ENCODE results near the gene CSNK1D. TPM values are rescaled to one million over a fixed set of nuclear protein-coding genes. Genes with fewer than 3 reads are reported as not detected.

The CSNK1D gene
- polyA plus RNA-seq, 1 donor, result 125 TPM

DNA sequence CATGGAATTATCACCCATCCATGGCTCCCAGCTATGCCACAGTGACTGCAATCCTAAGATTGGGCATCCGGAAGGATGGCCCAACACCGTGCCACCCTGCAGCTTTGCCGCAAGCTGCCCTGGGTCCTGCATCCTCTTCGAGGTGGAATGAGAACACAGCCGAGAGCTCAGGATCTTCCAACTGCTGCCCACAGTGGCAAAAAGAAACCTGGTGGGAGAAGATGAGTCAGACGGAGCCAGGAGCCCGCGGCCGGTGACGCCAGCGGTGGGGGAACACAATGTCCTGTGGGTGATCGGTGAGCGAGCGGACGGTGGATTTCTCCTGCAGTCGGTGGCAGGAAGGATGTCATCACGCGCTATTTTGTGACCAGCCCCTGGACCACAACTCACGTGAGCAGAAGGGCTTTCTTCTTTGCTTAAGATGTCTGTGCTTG, 23.8 kb upstream of the CSNK1D start:
- no peak for DNase-seq

DNA sequence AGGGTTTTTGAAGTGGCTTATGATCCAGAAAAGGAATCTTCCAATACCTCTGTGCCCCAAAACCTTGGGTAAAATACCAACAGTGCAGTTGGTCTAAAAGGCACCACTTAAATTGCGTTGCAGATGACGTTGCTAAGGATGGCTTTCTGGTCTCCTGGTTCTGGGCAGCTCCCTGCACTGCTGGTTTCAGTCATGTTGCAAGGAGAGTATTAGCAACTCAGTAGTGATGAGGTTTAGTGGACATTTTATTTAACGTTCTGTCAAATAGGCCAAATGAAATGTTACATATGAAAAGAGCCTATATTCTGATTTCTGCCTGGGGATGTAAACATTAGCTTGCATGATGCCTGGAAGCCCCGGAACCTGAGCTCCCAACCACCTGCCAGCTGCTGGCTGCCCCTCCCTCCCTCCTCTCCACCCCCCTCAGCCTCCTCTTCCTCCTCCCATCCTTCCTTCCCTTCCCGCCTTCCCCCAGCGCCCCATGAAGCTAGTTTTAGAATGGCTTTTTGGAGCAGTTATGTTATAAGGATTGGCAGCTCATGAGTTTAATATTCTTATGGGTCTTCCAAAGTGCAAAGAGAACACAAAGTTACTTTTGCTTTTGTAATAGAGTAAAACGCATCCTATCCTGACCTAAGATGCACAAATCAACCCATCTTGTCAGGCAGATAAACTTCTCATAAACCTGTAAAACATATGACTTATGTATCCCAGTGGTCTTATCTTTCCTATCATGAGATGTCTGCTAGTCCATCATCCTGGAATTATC, 23.2 kb upstream of the CSNK1D start:
- DNase-seq, result no peak

DNA sequence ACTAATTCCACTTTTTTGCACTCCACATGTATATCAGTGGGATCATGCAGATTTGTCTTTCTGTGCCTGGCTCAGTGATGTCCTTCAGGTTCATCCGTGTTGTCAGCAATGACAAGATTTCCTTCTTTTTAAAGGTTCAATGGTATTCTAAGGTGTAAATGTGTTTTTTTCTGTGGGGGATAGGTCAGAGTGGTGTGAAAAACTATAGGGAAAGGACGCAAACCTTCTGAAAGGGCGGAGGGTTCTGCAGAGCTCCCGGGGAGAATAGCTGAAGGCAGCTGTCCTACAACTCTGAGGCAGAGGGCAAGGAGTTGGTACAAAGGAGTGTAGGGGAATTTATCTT, 21.9 kb upstream of the CSNK1D start:
- no peak for DNase-seq

DNA sequence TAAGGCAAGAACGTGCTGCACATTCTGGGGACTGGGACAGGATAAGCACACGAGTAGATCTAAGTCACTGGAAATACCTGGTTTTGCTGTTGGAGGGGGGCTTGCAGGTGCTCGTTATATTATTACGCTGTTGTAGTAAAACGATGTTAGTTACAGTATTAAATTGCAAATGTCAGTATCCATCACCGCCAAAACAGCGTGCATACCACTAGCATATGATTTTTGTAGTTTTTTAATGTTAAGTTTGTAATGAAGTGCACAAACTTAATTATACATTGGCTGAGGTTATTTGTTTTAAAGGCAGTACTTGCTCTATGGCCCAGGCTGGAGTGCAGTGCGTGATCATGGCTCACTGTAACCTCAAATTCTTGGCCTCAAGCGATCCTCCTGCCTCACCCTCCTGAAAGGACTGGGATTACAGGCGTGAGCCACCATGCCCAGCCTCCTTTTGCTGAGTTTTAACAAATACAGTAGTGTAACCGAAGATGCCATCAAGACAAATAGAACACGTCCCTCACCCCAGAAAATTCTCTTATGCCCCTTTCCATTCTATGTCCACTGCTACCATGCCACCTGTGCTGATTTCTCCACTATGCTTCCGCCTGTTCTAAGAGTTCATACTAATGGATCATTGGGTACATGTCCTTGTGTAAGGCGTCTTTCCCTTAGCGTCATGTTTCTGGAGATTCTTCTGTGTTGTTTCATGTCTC, 20.7 kb upstream of the CSNK1D start:
- DNase-seq, result no peak

DNA sequence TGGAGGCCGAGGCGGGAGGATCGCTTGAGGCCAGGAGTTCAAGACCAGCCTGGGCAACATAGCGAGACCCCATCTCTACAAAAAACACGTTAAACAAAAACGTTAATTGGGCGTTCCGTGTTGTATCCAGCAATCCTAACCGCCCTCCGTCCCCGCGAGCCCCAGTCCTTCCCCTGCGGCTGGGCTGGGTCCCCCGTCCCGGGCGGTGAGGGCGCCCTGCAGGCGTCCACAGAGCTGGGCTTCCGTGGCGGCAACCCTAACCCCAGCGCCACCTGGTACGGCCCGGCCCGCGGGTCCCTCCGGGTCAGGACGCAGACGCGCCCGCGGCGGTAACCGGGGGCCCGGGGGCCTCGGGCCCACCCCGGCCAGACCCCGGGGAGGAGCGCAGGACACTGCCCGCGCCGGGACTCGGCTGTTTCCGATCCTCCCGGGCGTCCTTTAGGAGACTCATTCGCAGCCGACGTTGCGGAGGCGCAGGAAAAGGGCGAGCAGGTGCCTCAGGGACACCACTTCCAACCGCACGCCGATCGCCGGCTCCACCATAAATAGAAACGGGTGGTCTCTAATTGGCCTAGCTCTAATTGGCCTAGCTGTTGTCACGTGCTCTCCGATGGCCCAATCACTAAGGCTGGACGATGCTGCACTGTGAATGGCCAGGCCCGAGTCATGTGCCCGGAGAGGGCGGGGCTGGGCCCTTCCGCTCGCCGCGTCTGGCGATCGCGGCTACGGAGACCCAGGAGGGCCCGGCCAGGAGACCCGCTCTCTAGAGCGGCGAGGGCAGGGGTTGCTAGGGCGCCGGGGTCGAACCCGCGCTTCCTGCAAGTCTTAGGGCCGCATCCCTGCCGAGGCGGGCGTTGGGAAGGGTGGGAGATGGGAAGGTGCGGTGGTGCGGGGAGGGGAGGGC, 19.0 kb upstream of the CSNK1D start:
- peak; percentile 97 for DNase-seq

DNA sequence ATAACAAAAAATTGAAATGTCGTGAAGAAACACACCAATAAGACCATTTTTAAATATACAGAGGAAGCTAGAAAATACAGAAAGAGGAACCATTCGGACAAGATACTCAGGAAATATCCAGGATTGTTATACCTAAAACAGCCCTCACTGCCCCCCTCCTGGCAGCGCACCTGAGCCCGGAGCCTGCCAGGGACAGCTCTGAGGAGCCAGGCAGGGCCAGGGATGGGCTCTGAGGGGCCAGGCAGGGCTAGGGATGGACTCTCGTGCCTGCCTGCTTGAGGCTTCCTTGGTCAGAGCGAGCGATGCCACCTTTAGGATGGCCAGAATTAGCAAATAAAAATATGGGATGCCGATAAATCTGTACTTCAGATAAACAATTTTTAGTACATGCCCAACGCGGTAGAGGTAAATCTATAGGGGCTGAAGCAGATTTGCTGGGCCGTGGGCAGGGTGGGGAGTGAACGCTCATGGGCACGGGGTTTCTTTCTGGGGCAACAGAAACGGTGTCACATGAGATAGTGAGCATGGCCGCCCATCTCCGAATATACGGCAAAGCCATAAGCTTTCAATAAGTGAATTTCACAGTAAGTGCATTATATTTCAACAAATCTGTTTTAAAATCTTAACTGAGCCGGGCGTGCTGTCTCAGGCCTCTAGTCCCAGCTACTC, 18.2 kb upstream of the CSNK1D start:
- DNase-seq, result no peak

DNA sequence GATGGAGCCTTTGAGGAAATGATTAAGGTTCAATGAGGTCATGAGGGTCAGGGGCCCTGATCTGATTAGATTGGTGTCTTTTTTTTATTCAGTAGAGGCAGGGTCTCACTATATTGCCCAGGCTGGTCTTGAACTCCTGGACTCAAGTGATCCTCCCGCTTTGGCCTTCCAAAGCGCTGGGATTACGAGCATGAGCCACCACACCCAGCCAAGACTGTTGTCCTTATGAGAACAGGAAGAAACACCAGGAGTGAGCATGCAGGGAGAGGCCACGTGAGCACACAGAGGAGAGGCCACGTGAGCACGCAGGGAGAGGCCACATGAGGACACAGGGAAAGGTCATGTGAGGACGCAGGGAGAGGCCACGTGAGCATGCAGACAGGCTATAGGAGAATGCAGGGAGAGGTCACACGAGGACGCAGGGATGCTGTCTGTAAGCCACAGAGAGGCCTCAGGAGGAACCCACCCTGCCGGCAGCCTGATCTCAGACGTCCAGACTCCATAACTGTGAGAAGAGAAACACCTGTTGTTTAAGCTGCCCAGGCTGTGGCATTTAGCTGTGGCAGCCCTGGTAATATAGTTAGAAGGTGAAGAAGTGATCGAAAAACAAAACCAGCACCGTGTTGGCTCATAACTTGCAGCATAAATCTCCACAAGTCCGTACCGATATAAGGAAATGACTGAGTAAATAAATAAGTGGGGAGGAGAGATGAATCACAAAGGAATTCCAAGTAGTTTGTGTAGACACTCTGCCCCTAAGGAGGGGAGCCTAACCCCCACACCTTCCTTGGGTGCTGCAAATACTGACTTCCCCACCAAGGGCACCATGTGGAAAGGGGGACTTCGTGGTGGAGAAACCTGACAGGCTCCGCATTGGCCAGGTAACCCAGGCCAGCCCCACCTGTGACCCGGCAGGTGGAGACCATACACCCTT, 14.6 kb upstream of the CSNK1D start:
- no peak for DNase-seq

DNA sequence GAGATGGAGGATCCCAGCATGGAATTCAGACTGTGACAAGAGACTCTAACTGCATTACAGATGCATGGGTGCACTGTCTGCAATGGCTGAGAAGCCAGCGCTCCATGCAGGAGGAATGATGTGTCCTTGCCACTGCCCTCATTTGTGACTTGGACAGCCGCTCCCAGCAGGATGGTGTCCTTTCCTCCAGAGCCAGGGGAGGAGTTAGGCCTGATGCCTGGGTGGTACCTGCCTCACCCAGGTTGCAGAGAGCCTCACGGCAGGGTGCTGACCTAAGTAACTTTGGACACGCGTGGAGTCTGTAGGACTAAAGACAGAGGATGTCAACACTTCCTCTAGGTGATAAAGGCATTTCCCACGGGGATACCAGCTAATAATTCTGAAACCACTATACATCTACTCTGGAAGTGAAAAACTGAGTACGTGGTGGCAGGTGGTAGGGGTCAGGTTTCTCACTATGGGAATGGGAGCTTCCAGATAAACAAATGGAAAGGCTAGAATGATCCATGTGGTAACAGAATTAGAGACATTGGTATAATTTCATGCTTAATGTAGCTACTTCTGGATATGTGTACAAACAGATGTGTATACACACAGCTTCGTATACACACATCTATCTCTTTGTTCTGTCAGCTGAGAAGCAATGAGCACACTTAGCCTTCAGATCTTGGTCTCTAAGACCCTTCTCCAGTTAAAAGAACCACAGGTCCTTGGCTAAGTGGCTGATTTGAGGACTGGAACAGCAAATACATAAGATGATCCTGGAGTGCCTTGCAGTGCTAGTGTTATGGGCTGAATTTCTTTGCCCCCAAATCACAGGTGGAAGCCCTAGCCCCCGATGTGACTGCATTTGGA, 13.7 kb upstream of the CSNK1D start:
- DNase-seq, result no peak

DNA sequence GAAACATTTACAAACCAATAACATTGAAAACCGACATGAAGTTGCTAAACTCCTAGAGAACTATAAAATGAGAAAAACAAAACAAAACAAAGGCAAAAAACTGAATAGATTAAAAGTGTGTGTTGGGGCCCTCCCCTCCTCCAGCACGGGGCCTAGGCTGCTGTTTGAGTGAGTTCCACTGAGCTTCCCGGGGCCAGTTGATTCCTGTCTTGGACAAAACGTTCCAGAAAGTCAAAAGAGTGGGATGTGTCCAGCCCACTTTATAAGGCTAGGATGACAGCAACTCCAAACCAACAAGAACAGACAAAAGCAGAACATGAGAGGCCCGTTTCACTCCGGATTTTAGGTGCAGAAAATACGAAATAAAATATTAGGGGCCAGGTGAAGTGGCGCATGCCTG, 11.6 kb upstream of the CSNK1D start:
- no peak for DNase-seq

DNA sequence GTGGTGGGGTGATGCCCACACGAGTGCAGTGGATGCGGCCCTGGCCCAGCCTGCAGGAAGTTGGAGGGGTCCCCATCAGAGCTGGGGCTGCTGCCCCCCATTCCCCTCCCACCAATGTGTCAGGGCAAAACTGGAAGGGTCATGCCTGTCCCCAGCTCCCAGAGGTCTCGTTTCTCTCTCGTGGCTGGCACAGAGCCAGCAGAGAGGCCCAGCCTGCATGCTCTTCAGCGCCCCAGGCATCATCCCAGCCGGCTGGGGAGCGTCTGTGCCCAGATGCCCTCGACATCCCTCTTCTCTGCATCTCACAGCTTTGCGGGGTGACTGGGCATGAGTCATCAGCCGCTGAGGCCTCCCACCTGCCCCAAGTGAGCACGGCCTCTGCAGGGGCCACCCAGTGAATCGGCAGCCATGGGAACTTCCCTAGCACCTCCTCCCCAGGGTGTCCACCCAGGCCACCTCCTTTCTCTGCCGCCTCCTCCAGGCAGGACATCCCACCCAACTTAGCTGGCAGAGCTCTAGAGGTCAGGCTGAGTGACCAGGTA, 9.8 kb upstream of the CSNK1D start:
- no peak for DNase-seq

DNA sequence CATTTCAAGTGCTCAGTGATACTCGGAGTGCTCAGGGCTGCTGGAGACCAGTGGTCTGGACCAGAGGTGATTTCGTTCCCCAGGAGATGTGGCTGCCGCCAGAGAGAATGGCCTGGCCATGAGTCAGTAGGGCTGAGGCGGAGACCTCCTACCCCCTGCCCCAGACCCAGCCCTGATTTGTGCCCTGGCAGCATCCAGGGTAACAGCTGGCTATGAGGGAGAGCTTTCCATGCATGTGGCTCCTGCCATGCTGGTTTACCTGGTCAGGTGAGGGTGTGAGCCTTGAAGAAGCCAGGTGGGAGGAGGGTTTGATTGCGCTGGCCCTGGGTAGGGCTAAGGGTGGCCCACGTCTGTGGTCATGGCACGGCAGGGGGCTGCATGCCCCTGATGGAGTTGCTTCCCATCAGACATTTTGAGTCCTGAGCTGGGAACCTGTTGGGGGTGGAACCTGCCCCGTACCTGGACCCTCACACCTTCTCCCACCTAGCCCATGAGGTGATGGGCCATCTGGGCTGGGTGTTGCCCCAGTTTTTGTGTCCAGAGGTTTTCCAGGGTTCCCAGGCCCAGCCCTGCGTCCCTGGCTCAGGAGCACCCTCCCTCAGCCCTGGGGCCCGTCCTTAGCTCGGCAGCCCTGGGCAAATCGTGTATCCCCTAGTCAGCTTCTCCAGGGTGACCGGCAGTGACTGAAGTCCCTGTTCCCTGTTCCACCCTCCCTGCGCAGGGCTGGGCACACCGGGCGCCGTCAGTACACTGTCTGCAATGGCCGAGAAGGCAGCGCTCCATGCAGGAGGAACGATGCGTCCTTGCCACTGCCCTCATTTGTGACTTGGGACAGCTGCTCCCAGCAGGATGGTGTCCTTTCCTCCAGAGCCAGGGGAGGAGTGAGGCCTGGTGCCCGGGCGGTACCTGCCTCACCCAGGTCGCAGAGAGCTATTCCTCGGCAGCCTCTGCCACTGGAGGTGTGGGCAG, 9.0 kb upstream of the CSNK1D start:
- no peak for DNase-seq

DNA sequence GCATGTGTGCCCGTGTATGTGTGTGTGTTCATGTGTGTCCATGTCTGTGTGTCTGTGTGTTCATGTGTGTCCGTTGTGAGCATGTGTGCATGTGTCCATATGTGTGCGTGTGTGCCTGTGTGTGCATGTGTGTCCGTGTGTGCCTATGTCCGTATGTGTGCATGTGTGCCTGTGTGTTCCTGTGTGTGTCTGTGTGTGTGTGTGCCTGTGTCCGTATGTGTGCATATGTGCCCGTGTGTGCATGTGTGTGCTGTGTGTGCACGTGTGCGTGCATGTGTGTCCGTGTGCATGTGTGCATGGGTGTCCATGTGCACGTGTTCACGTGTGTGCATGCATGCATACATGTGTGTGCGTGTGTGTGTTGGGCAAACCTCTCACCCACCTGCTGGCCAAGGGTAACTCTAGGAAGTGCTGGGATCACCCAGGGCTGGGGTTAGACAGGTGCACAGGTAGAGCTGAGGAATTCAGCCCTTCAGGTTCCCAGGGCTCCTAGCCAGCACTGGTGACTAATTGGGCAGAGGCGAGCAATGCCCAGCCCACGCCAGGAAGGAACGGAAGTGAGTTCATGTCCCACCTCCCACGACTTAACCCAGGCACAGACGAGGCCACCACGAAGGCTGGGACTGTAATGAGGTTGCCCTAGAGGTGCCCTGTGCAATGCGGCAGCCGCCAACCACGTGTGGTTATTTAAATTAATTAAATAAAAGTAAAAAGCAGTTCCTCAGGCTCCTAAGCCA, 8.2 kb upstream of the CSNK1D start:
- no peak for DNase-seq

DNA sequence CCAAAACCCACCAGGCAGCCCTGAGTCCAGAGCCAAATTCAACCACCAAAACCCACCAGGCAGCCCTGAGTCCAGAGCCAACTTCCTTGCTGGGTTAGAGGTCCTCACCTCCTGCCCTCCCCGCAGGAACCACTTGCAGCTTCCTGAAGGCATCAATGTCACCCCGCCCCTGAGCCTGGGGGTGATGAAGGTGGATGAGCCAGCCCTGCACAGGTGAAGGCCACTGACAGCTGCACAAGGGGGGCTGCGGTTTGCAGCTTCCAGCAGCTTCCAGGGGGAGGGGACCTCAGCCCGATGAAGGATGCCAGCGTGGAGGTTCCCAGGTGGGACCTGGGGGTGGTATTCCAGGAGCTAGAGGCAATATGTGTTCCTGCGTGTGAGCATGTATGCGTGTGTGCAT, 7.6 kb upstream of the CSNK1D start:
- no peak for DNase-seq

DNA sequence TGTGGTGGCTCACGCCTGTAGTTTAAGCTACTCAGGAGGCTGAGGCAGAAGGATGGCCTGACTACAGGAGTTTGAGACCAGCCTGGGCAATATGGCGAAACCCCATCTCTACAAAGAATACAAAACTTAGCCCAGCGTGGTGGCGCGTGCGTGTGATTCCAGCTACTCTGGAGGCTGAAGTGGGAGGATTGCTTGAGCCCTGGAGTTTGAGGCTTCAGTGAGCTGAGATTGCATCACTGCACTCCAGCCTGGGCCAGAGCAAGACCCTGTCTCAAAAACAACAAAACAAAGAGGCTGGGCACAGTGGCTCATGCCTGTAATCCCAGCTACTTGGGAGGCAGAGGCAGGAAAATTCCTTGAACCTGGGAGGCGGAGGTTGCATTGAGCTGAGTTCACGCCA, 7.0 kb upstream of the CSNK1D start:
- DNase-seq, result no peak

DNA sequence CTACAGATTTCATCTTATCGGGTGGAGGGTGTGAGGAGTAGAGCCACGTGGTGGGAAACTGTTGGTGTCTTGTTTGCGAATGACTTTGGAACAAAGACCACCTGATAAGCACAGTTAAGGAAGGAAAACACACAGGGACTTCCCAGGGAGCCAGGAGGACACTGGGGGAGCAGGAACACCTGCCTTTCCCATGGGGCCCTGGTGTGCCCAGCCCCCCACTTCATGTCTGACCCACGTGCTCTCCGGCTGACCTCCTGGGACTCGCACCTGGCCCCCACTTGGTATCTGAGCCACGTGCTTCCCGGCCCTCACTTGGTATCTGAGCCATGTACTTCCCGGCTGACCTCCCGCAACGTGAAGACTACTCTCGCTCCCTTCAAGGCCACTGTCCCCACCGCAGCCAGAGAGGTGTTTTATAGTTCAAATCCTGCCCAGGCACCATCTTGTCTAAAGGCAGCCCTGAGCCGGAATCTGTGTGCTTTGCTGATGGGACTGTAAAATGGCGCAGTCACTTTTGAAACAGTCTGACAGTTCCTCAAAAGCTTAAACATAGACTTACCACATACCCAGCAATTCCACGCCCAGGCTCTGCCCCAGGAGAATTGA, 5.4 kb upstream of the CSNK1D start:
- DNase-seq, result no peak

DNA sequence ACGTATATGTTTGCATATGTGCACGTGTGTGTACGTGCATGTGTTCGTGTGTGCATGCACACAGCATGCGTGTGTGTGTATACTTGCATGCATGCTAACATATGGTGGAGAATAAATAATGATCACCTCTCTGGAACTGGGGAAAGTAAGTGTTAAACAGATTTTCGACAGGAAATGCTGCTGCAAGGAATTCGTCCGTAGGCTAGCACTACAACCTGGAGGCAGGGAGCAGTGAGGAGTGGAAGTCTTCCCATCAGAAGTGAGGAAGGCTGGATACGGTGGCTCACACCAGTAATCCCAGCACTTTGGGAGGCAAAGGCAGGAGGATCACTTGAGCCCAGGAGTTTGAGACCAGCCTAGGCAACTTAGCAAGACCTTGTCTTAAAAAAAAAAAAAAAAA, 4.8 kb upstream of the CSNK1D start:
- no peak for DNase-seq

DNA sequence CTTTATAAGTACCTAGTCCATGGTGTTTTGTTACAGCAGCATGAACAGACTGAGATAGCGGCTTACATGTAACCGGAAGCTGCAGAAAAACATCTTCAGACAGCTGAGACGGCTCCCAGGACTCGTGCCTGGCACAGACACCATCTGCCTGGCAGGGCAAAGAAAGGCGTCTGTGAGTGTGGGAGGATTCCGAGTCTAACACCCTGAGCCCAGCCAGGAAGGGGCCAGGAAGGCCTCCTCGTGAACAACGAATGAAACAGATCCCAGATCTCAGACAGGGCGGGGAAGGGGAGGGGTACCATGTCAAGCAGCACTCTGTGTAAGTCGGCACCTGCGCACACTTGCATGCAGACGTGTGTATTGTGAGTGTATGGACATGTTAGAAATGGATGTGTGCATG, 4.4 kb upstream of the CSNK1D start:
- no peak for DNase-seq
